GM18909 (cell line): ENCODE results near the gene NSD2.
A peak's percentile ranks its signal among the peaks of the same experiment; 100 is the strongest.
"Not testable (repeated sequence)": the region's sequence is repeated elsewhere in the genome, so short reads cannot be mapped to it uniquely, and the experiment has no call there.

Source experiments
- ATAC-seq: cut with Tn5 transposase; IDR thresholded peaks from one replicate; pipeline ENCODE4 v1.9.1; 2021; ENCODE audit warnings: mild to moderate bottlenecking; ENCODE audit not compliant: unreplicated experiment, poor library complexity

The NSD2 gene

GRCh38 chr4:1992468-1993168 is 121.4 kb downstream of the NSD2 start:
- no peak for ATAC-seq

GRCh38 chr4:1993169-1993516 is 122.0 kb downstream of the NSD2 start:
- no peak for ATAC-seq

- ATAC-seq = not testable (repeated sequence)
Observed at GRCh38 chr4:1993718-1994516, 122.7 kb downstream of the NSD2 start.

- no peak for ATAC-seq
Observed at GRCh38 chr4:1994938-1995337, 123.7 kb downstream of the NSD2 start.

GRCh38 chr4:1996866-1997611 is 125.8 kb downstream of the NSD2 start:
- ATAC-seq = no peak

GRCh38 chr4:1997712-1998111 is 126.5 kb downstream of the NSD2 start:
- no peak for ATAC-seq

- no peak for ATAC-seq
Observed at GRCh38 chr4:1998296-1998695, 127.1 kb downstream of the NSD2 start.

- ATAC-seq = not testable (repeated sequence)
Observed at GRCh38 chr4:1999308-1999707, 128.1 kb downstream of the NSD2 start.

- ATAC-seq = not testable (repeated sequence)
Observed at GRCh38 chr4:2003361-2003760, 132.2 kb downstream of the NSD2 start.

GRCh38 chr4:2006367-2006766 is 135.2 kb downstream of the NSD2 start:
- ATAC-seq = no peak

- ATAC-seq = no peak
Observed at GRCh38 chr4:2006956-2007653, 135.9 kb downstream of the NSD2 start.

- ATAC-seq = no peak
Observed at GRCh38 chr4:2007804-2008670, 136.8 kb downstream of the NSD2 start.

GRCh38 chr4:2008671-2008920 is 137.4 kb downstream of the NSD2 start:
- no peak for ATAC-seq

- ATAC-seq = peak; percentile 83
Observed at GRCh38 chr4:2008921-2009650, 137.9 kb downstream of the NSD2 start, which contains the start of gene NELFA. NELFA (minus strand) TSS chr4:2008974; CDS start chr4:2008959, 15 bp downstream.

- peak; percentile 25 for ATAC-seq
Observed at GRCh38 chr4:2009651-2010233, 138.5 kb downstream of the NSD2 start.

GRCh38 chr4:2011583-2011982 is 140.4 kb downstream of the NSD2 start:
- no peak for ATAC-seq

GRCh38 chr4:2015008-2015407 is 143.8 kb downstream of the NSD2 start:
- no peak for ATAC-seq

- ATAC-seq = not testable (repeated sequence)
Observed at GRCh38 chr4:2021358-2022018, 150.3 kb downstream of the NSD2 start.
